ENCODE measurements around the gene CHCHD6. TPM values are rescaled to one million over a fixed set of nuclear protein-coding genes. Genes with fewer than 3 reads are reported as not detected.

The CHCHD6 gene
- total and polyA plus RNA-seq, 2 donors from 2014 or later = 10.7 to 35.2 TPM

GRCh38 chr3:126984391-126985131 lies 280.5 kb downstream of the CHCHD6 start:
- H3K9me3 ChIP-seq (ENCODE audit: control insufficient read depth in 2 of 3, insufficient read depth in 1 of 3, low read length in 3 of 3) = no peaks in the 10 kb centered on the region
- intact Hi-C loops (cut with DNase I) = loop anchor here (10.0 kb wide), 1 partner anchor 230 kb away; no protein-coding TSS in a partner anchor
- DNase-seq (peak in 1 of 5 donors; percentile 60), FAIRE-seq (no peak)
- no peak overlapping the region for H3K27ac ChIP-seq (ENCODE audit: low read depth in 2 of 2, low read length in 2 of 2)
- H3K36me3 ChIP-seq (ENCODE audit: control insufficient read depth in 2 of 3, insufficient read depth in 3 of 3, low read length in 3 of 3) = peaks cover 0 to 3% (median 0%) of the 10 kb centered on the region in 3 donors
- H3K4me1 ChIP-seq (ENCODE audit: control insufficient read depth in 2 of 3, insufficient read depth in 2 of 3, low read depth in 1 of 3, low read length in 3 of 3) = peaks cover 0 to 10% (median 0%) of the 10 kb centered on the region in 3 donors
- peak overlapping the region in 1 of 3 donors; percentile 56 for H3K4me3 ChIP-seq (ENCODE audit: low read length in 3 of 3)
- peak overlapping the region in 1 of 3 donors; percentile 77 for H3K9ac ChIP-seq (ENCODE audit: low read length in 3 of 3)
- no peak for TF ChIP-seq CTCF (IDR thresholded peaks at IDR 0.05; ENCODE audit: borderline replicate concordance, extremely low read depth, insufficient read depth)
- H3K27me3 ChIP-seq (ENCODE audit: control insufficient read depth, insufficient read depth, low read length) = no peaks in the 10 kb centered on the region

- Histone ChIP-seq H3K9me3 (ENCODE audit: control insufficient read depth in 2 of 3, insufficient read depth in 1 of 3, low read length in 3 of 3) (no peaks in the 10 kb centered on the region), H3K4me3 (ENCODE audit: low read length in 3 of 3) (no peak overlapping the region), H3K9ac (ENCODE audit: low read length in 3 of 3) (no peak overlapping the region), H3K27ac (ENCODE audit: low read depth in 2 of 2, low read length in 2 of 2) (no peak overlapping the region), H3K4me1 (ENCODE audit: control insufficient read depth in 2 of 3, insufficient read depth in 2 of 3, low read depth in 1 of 3, low read length in 3 of 3) (peaks cover 0 to 10% (median 0%) of the 10 kb centered on the region in 3 donors), H3K27me3 (ENCODE audit: control insufficient read depth, insufficient read depth, low read length) (no peaks in the 10 kb centered on the region), H3K36me3 (ENCODE audit: control insufficient read depth in 2 of 3, insufficient read depth in 3 of 3, low read length in 3 of 3) (peaks cover 0 to 3% (median 0%) of the 10 kb centered on the region in 3 donors)
- DNase-seq (peak in 2 of 5 donors; percentile 61 to 62), FAIRE-seq (no peak)
- intact Hi-C loops (cut with DNase I) = loop anchor here (10.0 kb wide), 1 partner anchor 231 kb away; no protein-coding TSS in a partner anchor
- TF ChIP-seq CTCF (IDR thresholded peaks at IDR 0.05; ENCODE audit: borderline replicate concordance, extremely low read depth, insufficient read depth) = no peak
Measured at GRCh38 chr3:126985132-126985985, 281.3 kb downstream of the CHCHD6 start.

DNA sequence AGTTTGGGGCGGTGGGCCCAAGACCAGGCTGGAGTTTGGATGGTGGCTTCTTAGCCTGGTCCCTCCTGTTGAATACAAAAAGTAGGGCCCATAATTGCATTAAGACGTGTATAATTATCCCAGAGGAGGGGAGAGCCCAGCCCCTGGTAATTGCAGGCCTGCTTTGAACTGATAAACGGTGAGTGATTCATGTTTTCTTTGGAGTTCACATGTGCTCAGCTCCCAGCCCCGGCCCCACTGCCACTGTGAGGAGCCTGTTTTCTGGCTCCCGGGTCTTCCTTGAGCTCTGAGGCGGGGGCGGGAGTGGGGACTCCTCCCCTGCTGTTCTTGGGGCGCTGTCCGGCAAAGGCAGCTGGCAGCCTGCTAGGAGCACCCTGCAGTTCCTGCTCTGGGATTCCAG lies 282.0 kb downstream of the CHCHD6 start:
- intact Hi-C loops (cut with DNase I) = loop anchor here (10.0 kb wide), 1 partner anchor 231 kb away; no protein-coding TSS in a partner anchor
- DNase-seq = no peak
- no peak for FAIRE-seq
- no peak overlapping the region for H3K27ac ChIP-seq (ENCODE audit: low read depth in 2 of 2, low read length in 2 of 2)
- no peaks in the 10 kb centered on the region for H3K9me3 ChIP-seq (ENCODE audit: control insufficient read depth in 2 of 3, insufficient read depth in 1 of 3, low read length in 3 of 3)
- H3K9ac ChIP-seq (ENCODE audit: low read length in 3 of 3) = no peak overlapping the region
- H3K27me3 ChIP-seq (ENCODE audit: control insufficient read depth, insufficient read depth, low read length) = no peaks in the 10 kb centered on the region
- H3K4me3 ChIP-seq (ENCODE audit: low read length in 3 of 3) = no peak overlapping the region
- peaks cover 0 to 10% (median 0%) of the 10 kb centered on the region in 3 donors for H3K4me1 ChIP-seq (ENCODE audit: control insufficient read depth in 2 of 3, insufficient read depth in 2 of 3, low read depth in 1 of 3, low read length in 3 of 3)
- no peak for TF ChIP-seq CTCF (IDR thresholded peaks at IDR 0.05; ENCODE audit: borderline replicate concordance, extremely low read depth, insufficient read depth)
- peaks cover 0 to 3% (median 0%) of the 10 kb centered on the region in 3 donors for H3K36me3 ChIP-seq (ENCODE audit: control insufficient read depth in 2 of 3, insufficient read depth in 3 of 3, low read length in 3 of 3)

Measured in kidney (tissue), 14 donors.